ENCODE data around the gene GPR160.
"Not testable (repeated sequence)": the region's sequence is repeated elsewhere in the genome, so short reads cannot be mapped to it uniquely, and the experiment has no call there.

GRCh38 chr3:170019306-170019705, 18.5 kb upstream of the GPR160 start:
- not testable (repeated sequence) for TF ChIP-seq POLR2A, POLR2AphosphoS5 (IDR thresholded peaks at IDR 0.05)

All from transverse colon (tissue), 3 donors.